Heart left ventricle (tissue), 16 donors: ENCODE data around the gene DDC. TPM values are rescaled to one million over a fixed set of nuclear protein-coding genes. Genes with fewer than 3 reads are reported as not detected.

Experiments used
- ATAC-seq, 4 donors: fragments of 200-7000 bp; cut with Tn5 transposase; one replicate each; pipeline ENCODE4 v1.9.1; 2020 to 2022; ENCODE audit warnings: moderate library complexity in 4 of 4, mild to moderate bottlenecking in 3 of 4, moderate number of reproducible peaks in 1 of 4
- DNase-seq, 5 donors: peaks; one replicate each; pipeline ENCODE4 v3.0.0-alpha.2; 2020
- H3K27ac ChIP-seq, 12 donors: fragments of 200-600 bp; sonication (generic) in 4 of 12; one replicate each; pipeline versions ENCODE4 v1.5.0 to v1.8.0; 2016 to 2022; ENCODE audit warnings: mild to moderate bottlenecking in 2 of 12
- H3K27me3 ChIP-seq, 9 donors: fragments of 200-600 bp; sonication (generic) in 2 of 9; one replicate each; pipeline versions ENCODE4 v1.5.1 to v1.8.0; 2016 to 2022; ENCODE audit warnings: mild to moderate bottlenecking in 3 of 9
- H3K36me3 ChIP-seq, 9 donors: fragments of 200-600 bp; sonication (generic) in 2 of 9; one replicate each; pipeline versions ENCODE4 v1.5.0 to v1.8.0; 2018 to 2022; ENCODE audit warnings: mild to moderate bottlenecking in 2 of 9
- H3K4me1 ChIP-seq, 12 donors: fragments of 200-600 bp; sonication (generic) in 4 of 12; one replicate each; pipeline versions ENCODE4 v1.5.0 to v1.8.0; 2016 to 2022; ENCODE audit warnings: mild to moderate bottlenecking in 3 of 12
- H3K4me3 ChIP-seq, 12 donors: fragments of 200-600 bp; sonication (generic) in 4 of 12; one replicate each; pipeline versions ENCODE4 v1.5.0 to v1.8.0; 2017 to 2022; ENCODE audit warnings: mild to moderate bottlenecking in 9 of 12, moderate library complexity in 4 of 12
- H3K9me3 ChIP-seq, 12 donors: fragments of 200-600 bp; sonication (generic) in 4 of 12; one replicate each; pipeline versions ENCODE4 v1.5.0 to v1.8.0; 2016 to 2022; ENCODE audit warnings: mild to moderate bottlenecking in 1 of 12
- POLR2A ChIP-seq, 2 donors: fragments of 450-650 bp; IDR thresholded peaks; one replicate each; pipeline ENCODE4 v1.6.1; 2017; ENCODE audit warnings: antibody characterized with exemption in 2 of 2, mild to moderate bottlenecking in 2 of 2, moderate library complexity in 2 of 2
- WGBS, 4 donors: extraction: QIAGEN DNeasy Blood & Tissue Kit in 2 of 4; methylation state at CpG; one replicate each; pipeline versions ENCODE4 v1.1.5 to v1.1.7; 2013 to 2018; 5-methylcytosine and 5-hydroxymethylcytosine counted together
- intact Hi-C, 10 donors: fragments of 100-400 bp; cut with DNase I; formaldehyde crosslinking; loops; one replicate each; pipeline versions ENCODE4 v1.11.1 to v1.14.2; 2022
- polyA plus RNA-seq, 2 donors: library from polyadenylated mRNA; stranded (reverse); fragments of 200-250 nt; gene quantifications; one replicate each; pipeline ENCODE4 v1.2.3, GENCODE V29; 2013
- total RNA-seq, 9 donors: library from RNA; depleted of rRNA in 2 of 9; stranded (reverse); fragments of >200 nt in 2 of 9; fragmentation: NEBNext Ultra II Directional in 3 of 9; extraction: Animal tissue kit (Norgen Biotek cat#: 25700) in 3 of 9; gene quantifications; one replicate each; pipeline versions ENCODE4 v1.1.0 to v1.2.4, GENCODE V29; 2016 to 2023
- TF ChIP-seq, protein P1 (sequence below), 12 donors: fragments of 200-600 bp; sonication (generic) in 4 of 12; IDR thresholded peaks; one replicate each; pipeline versions ENCODE4 v1.5.0 to v1.8.0; 2018 to 2022; ENCODE audit warnings: antibody characterized with exemption in 12 of 12, mild to moderate bottlenecking in 5 of 12
- donor health status: ischemic (EF 13 %, LVEDD 7.1; RV severe dilation, severe dysfunction).
- donor health status: healthy with polysubstance abuse.
- donor health status: DM: no; HTN: yes; CAD: no.
- donor health status: DM: no; HTN: no; CAD: no.
- donor health status: ischemic (EF 25% LVEDD 6.9; RV normal size, moderate dysfunction).
- donor health status: ischemic (EF 25% LVEDD 5.7; RV mildly dilated, moderate dysfunction).
- donor health status: healthy.
- donor health status: DM: yes; HTN: yes; CAD: no.
- donor health status: ischemic (EF 35%, LVEDD 5.7; RV mildly dilated, moderate dysfunction).
- donor health status: nonischemic (EF 11% LVEDD 7.7; RV severe dilation, severe dysfunction).
- donor health status: DM: yes; HTN: yes; CAD: no.
- donor health status: PGD.
- donor health status: ischemic (EF 29% LVEDD 5.4; RV normal size, mild dysfunction).
- donor health status: nonischemic (EF 23%, LVEDD 6.1; RV moderate dilation, normal function).

Gene DDC
- total and polyA plus RNA-seq, 11 donors: 0.08 TPM; not detected in 10

DNA sequence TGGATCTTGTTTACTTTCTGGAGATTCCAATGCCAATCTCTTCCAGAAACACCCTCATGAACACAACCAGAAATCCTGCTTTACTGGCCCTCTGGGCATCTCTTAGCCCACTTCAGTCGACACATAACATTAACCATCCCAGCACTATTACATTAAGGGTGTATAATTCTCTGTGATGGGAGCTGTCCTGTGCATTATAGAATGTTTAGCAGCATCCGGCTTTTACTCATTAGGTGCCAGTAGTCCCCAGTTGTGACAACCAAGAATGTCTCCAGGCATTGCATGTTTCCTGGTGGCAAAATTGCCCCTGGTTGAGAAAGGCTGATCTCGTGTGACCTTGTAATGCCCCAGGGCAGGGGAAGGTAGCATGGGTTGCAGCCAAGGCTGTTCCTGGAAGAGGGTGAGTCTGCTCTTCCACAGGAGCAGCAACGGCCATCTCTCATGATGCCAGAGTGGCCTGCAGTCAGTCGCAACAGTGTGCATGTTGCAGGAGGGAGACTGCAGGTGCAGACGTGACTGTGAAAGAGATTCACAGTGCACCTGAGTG, 2.6 kb upstream of the DDC start:
- Histone ChIP-seq H3K36me3 (no peaks in the 10 kb centered on the region), H3K27me3 (peaks cover 0 to 9% (median 0%) of the 10 kb centered on the region in 9 donors), H3K4me1 (no peaks in the 10 kb centered on the region), H3K4me3 (no peak overlapping the region), H3K27ac (no peak overlapping the region), H3K9me3 (peaks cover 0 to 3% (median 0%) of the 10 kb centered on the region in 12 donors)
- DNase-seq (no peak), ATAC-seq (no peak)
- intact Hi-C loops: no loop called here
- WGBS, 4 donors: 77 to 84% (median 81%) methylated on average over 6 of the region's 6 CpGs
- no peak for TF ChIP-seq POLR2A (IDR thresholded peaks at IDR 0.05)
- TF ChIP-seq, protein P1, sequence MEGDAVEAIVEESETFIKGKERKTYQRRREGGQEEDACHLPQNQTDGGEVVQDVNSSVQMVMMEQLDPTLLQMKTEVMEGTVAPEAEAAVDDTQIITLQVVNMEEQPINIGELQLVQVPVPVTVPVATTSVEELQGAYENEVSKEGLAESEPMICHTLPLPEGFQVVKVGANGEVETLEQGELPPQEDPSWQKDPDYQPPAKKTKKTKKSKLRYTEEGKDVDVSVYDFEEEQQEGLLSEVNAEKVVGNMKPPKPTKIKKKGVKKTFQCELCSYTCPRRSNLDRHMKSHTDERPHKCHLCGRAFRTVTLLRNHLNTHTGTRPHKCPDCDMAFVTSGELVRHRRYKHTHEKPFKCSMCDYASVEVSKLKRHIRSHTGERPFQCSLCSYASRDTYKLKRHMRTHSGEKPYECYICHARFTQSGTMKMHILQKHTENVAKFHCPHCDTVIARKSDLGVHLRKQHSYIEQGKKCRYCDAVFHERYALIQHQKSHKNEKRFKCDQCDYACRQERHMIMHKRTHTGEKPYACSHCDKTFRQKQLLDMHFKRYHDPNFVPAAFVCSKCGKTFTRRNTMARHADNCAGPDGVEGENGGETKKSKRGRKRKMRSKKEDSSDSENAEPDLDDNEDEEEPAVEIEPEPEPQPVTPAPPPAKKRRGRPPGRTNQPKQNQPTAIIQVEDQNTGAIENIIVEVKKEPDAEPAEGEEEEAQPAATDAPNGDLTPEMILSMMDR (IDR thresholded peaks at IDR 0.05): no peak

DNA sequence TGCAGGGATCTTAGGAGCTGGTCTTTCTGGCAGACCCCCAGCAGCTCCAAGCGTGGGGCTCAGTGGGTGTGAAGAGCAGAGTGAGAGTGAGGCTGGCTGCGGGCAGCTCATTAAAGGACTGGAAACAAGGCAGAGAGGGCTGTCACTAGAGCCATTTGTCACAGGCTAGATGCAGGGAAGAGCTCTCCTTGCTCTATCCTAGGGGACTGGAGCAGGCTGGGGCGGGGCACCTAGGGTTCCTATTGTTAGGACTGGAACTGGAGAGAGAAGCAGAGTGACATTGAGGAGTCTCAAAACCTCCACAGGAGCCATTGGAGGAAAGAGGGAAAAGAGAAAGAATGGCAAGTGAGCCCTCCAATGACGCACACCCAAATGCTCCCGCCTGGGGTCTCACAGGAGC, 772 bp upstream of the DDC start:
- H3K9me3 ChIP-seq: peaks cover 0 to 3% (median 0%) of the 10 kb centered on the region in 12 donors
- no peak for TF ChIP-seq POLR2A (IDR thresholded peaks at IDR 0.05)
- TF ChIP-seq, protein P1 (IDR thresholded peaks at IDR 0.05): no peak
- H3K27ac ChIP-seq: no peak overlapping the region
- no peak overlapping the region for H3K4me3 ChIP-seq
- peaks cover 0 to 14% (median 0%) of the 10 kb centered on the region in 9 donors for H3K27me3 ChIP-seq
- no peaks in the 10 kb centered on the region for H3K36me3 ChIP-seq
- intact Hi-C loops: no loop called here
- H3K4me1 ChIP-seq: no peaks in the 10 kb centered on the region
- no peak for DNase-seq
- ATAC-seq: no peak
- whole genome bisulfite sequencing, 4 donors: 59 to 68% (median 63%) methylated on average over 5 of the region's 5 CpGs

DNA sequence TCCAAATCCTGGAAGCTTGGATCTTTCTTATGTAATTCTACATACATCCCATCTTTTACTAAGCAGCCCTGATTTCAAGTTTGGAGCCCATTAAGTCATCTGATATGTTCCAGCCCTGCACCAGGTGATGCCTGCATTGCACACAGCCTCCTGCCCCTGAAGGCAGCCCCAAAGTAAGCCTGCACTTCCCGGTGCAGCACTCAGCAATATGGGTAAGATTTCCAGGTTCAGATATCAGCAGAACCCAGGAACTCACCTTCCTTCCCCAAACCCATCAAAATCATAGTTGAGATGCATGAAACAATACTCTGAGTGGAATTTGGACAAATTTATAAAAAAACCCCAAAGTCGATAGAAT, 333 bp upstream of the DDC start:
- H3K4me1 ChIP-seq: no peaks in the 10 kb centered on the region
- no peak overlapping the region for H3K27ac ChIP-seq
- DNase-seq (no peak), ATAC-seq (no peak)
- no peaks in the 10 kb centered on the region for H3K9me3 ChIP-seq
- TF ChIP-seq, protein P1 (IDR thresholded peaks at IDR 0.05): no peak
- no peak for TF ChIP-seq POLR2A (IDR thresholded peaks at IDR 0.05)
- H3K27me3 ChIP-seq: peaks cover 0 to 17% (median 0%) of the 10 kb centered on the region in 9 donors
- no peak overlapping the region for H3K4me3 ChIP-seq
- intact Hi-C loops: no loop called here
- no peaks in the 10 kb centered on the region for H3K36me3 ChIP-seq
- 74 to 82% (median 77%) methylated on average over 2 of the region's 2 CpGs for WGBS, 4 donors

DNA sequence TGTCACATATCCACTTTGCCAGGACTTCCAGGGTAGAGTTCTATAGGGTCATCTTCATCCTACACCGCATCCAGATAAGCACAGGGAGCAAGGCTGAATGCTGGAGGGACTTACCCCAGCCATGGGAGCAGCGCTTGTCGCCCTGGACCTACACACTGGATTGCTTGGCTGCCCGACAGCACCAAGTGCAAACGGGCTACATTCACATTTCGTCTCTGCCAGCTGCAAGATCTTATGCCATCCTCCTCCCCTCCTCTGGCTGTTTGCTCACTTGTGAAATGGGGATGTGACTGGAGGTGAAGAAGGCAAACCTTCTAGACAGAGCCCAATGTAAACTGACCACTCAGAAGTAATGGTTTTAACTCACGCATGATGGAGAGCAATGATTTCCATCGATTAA, 1.0 kb downstream of the DDC start:
- ATAC-seq (no peak), DNase-seq (no peak)
- Histone ChIP-seq H3K27ac (no peak overlapping the region), H3K4me1 (no peaks in the 10 kb centered on the region), H3K36me3 (no peaks in the 10 kb centered on the region), H3K9me3 (no peaks in the 10 kb centered on the region), H3K4me3 (no peak overlapping the region), H3K27me3 (peaks cover 0 to 26% (median 0%) of the 10 kb centered on the region in 9 donors)
- 83 to 92% (median 86%) methylated on average over 8 of the region's 8 CpGs for WGBS, 4 donors
- TF ChIP-seq POLR2A (IDR thresholded peaks at IDR 0.05): no peak
- TF ChIP-seq, protein P1 (IDR thresholded peaks at IDR 0.05): no peak
- intact Hi-C loops: no loop called here
